Glutamatergic neuron (in vitro differentiated cells): ENCODE data around the gene ALG14. TPM values are rescaled to one million over a fixed set of nuclear protein-coding genes. Genes with fewer than 3 reads are reported as not detected.

Experiments used
- DNase-seq: peaks from one replicate; pipeline ENCODE4 v3.0.0; 2022
- H3K27ac Mint-ChIP-seq: one replicate; pipeline ENCODE4 v1.8.0; 2020; ENCODE audit warnings: mild to moderate bottlenecking, mixed read lengths, inconsistent platforms; ENCODE audit not compliant: unreplicated experiment
- H3K27me3 Mint-ChIP-seq: one replicate; pipeline ENCODE4 v1.8.0; 2020; ENCODE audit warnings: mild to moderate bottlenecking, moderate library complexity, mixed read lengths, inconsistent platforms; ENCODE audit not compliant: unreplicated experiment
- H3K36me3 Mint-ChIP-seq: one replicate; pipeline ENCODE4 v1.8.0; 2020; ENCODE audit warnings: mild to moderate bottlenecking, mixed read lengths, inconsistent platforms; ENCODE audit not compliant: unreplicated experiment
- H3K4me1 Mint-ChIP-seq: one replicate; pipeline ENCODE4 v1.8.0; 2020; ENCODE audit warnings: mild to moderate bottlenecking, low read depth, mixed read lengths, inconsistent platforms; ENCODE audit not compliant: unreplicated experiment
- H3K4me3 Mint-ChIP-seq: one replicate; pipeline ENCODE4 v1.8.0; 2020; ENCODE audit warnings: mild to moderate bottlenecking, mixed read lengths, inconsistent platforms; ENCODE audit not compliant: unreplicated experiment
- H3K9me3 Mint-ChIP-seq: one replicate; pipeline ENCODE4 v1.8.0; 2020; ENCODE audit warnings: mild to moderate bottlenecking, moderate library complexity, mixed read lengths, inconsistent platforms; ENCODE audit not compliant: unreplicated experiment
- CTCF ChIP-seq: fragments of 200-600 bp; sonication (generic); IDR thresholded peaks from one replicate; pipeline ENCODE4 v1.5.0; 2021; ENCODE audit not compliant: partially characterized antibody, unreplicated experiment
- total RNA-seq: library from RNA; stranded (reverse); fragmentation: NEBNext Ultra II Directional; extraction: Animal tissue kit (Norgen Biotek cat#: 25700); gene quantifications from one replicate; pipeline ENCODE4 v1.2.1, GENCODE V29; 2021; ENCODE audit not compliant: unreplicated experiment

Gene ALG14
- total RNA-seq, 1 donor from 2014 or later, result 4.7 TPM

GRCh38 chr1:95069710-95070093 lies 3.0 kb downstream of the ALG14 start:
- Mint-ChIP-seq H3K36me3 (no peaks in the 10 kb centered on the region), H3K27ac (no peak overlapping the region), H3K27me3 (peaks cover 3% of the 10 kb centered on the region), H3K9me3 (peaks cover 5% of the 10 kb centered on the region), H3K4me3 (no peak overlapping the region), H3K4me1 (peaks cover 2% of the 10 kb centered on the region)
- DNase-seq, result no peak
- TF ChIP-seq CTCF, result no peak

GRCh38 chr1:95068956-95069709 lies 3.6 kb downstream of the ALG14 start:
- Mint-ChIP-seq H3K9me3 (peaks cover 5% of the 10 kb centered on the region), H3K4me3 (no peak overlapping the region), H3K4me1 (peaks cover 2% of the 10 kb centered on the region), H3K27ac (no peak overlapping the region), H3K27me3 (peaks cover 3% of the 10 kb centered on the region), H3K36me3 (no peaks in the 10 kb centered on the region)
- no peak for DNase-seq
- no peak for TF ChIP-seq CTCF

- Mint-ChIP-seq H3K27ac (no peak overlapping the region), H3K36me3 (no peaks in the 10 kb centered on the region), H3K9me3 (peaks cover 4% of the 10 kb centered on the region)
These were observed 5.2 kb downstream of the ALG14 start for GRCh38 chr1:95067568-95067967.

GRCh38 chr1:95067062-95067461 lies 5.7 kb downstream of the ALG14 start:
- H3K27ac Mint-ChIP-seq, result no peak overlapping the region
- H3K36me3 Mint-ChIP-seq, result no peaks in the 10 kb centered on the region
- no peak for TF ChIP-seq CTCF
- no peak overlapping the region for H3K4me3 Mint-ChIP-seq
- H3K9me3 Mint-ChIP-seq, result peaks cover 1% of the 10 kb centered on the region
- DNase-seq, result no peak
- peaks cover 1% of the 10 kb centered on the region for H3K4me1 Mint-ChIP-seq
- no peaks in the 10 kb centered on the region for H3K27me3 Mint-ChIP-seq

More at GRCh38 chr1:95067568-95067967, 5.2 kb downstream of the ALG14 start:
- no peak overlapping the region for H3K4me3 Mint-ChIP-seq
- no peak for DNase-seq
- TF ChIP-seq CTCF, result no peak
- peaks cover 2% of the 10 kb centered on the region for H3K27me3 Mint-ChIP-seq
- H3K4me1 Mint-ChIP-seq, result peaks cover 2% of the 10 kb centered on the region

DNA sequence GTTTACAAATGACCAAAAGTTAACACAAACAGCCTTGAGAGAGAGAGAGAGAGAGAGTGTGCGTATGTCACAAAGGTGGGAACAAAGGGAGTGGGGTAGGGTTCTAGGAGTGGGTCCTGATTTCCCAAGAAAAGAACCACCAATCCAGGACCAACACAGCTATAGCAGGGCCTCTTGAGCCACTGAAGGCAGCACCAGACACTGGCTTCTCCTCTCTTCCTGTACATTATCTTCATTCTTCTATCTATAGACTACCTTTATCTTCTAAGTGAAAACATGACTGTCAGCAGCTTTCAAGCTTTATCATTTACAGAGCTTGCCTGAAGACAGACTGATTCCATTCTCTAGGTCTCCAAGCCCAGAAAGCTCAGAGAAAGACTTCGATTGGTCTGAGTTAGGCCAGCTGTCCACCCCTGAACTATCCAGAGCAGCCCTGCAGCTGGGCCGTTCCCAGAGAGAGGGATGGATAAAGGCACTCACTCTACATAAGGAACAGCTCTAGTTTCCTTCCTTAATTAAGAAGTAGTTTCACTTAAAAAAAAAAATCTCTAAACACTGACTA lies 11.2 kb downstream of the ALG14 start:
- no peak for DNase-seq
- Mint-ChIP-seq H3K4me3 (no peak overlapping the region), H3K4me1 (peaks cover 4% of the 10 kb centered on the region), H3K9me3 (no peaks in the 10 kb centered on the region), H3K27me3 (no peaks in the 10 kb centered on the region), H3K27ac (no peak overlapping the region), H3K36me3 (no peaks in the 10 kb centered on the region)
- TF ChIP-seq CTCF, result no peak
